H9 (cell line): ENCODE measurements around the gene SASS6. TPM values are rescaled to one million over a fixed set of nuclear protein-coding genes. Genes with fewer than 3 reads are reported as not detected.

ENCODE experiments used
- DNase-seq: peaks from one replicate; pipeline ENCODE4 v3.0.0-alpha.2; 2017
- H2AFZ ChIP-seq: one replicate; pipeline ENCODE4 v1.6.1; 2013; ENCODE audit warnings: mild to moderate bottlenecking, low read length, control low read depth, moderate library complexity
- H2AK5ac ChIP-seq: 2 replicates; pipeline ENCODE4 v1.6.1; 2013; ENCODE audit warnings: low read length, control low read depth, mixed read lengths; ENCODE audit not compliant: insufficient read length
- H2BK120ac ChIP-seq: one replicate; pipeline ENCODE4 v1.6.1; 2013; ENCODE audit warnings: low read depth, mild to moderate bottlenecking, low read length, control low read depth, inconsistent platforms; ENCODE audit not compliant: poor library complexity, severe bottlenecking
- H2BK12ac ChIP-seq: 2 replicates; pipeline ENCODE4 v1.6.1; 2013; ENCODE audit warnings: low read length, control low read depth, mixed read lengths, low read depth; ENCODE audit not compliant: insufficient read length
- H2BK15ac ChIP-seq: 2 replicates; pipeline ENCODE4 v1.6.1; 2013; ENCODE audit warnings: low read depth, low read length, control low read depth
- H2BK20ac ChIP-seq: one replicate; pipeline ENCODE4 v1.6.1; 2013; ENCODE audit warnings: low read depth, mild to moderate bottlenecking, low read length, control low read depth, inconsistent platforms; ENCODE audit not compliant: poor library complexity, severe bottlenecking
- H2BK5ac ChIP-seq: 2 replicates; pipeline ENCODE4 v1.6.1; 2013; ENCODE audit warnings: low read length, control low read depth, mixed read lengths; ENCODE audit not compliant: insufficient read length
- H3K14ac ChIP-seq: 2 replicates; pipeline ENCODE4 v1.6.1; 2013; ENCODE audit warnings: low read length, control low read depth; ENCODE audit not compliant: insufficient read depth
- H3K18ac ChIP-seq: 2 replicates; pipeline ENCODE4 v1.6.1; 2013; ENCODE audit warnings: low read depth, mild to moderate bottlenecking, mixed read lengths, low read length, control low read depth; ENCODE audit not compliant: insufficient read length
- H3K23ac ChIP-seq: 2 replicates; pipeline ENCODE4 v1.6.1; 2013; ENCODE audit warnings: low read length, control low read depth, mixed read lengths, low read depth; ENCODE audit not compliant: insufficient read length
- H3K23me2 ChIP-seq: 2 replicates; pipeline ENCODE4 v1.6.1; 2013; ENCODE audit warnings: low read depth, mild to moderate bottlenecking, mixed read lengths, low read length, control low read depth; ENCODE audit not compliant: insufficient read length, poor library complexity, severe bottlenecking
- H3K27ac ChIP-seq: 2 replicates; pipeline ENCODE4 v1.5.1; 2013; ENCODE audit warnings: low read length, control low read depth, mixed read lengths, low read depth; ENCODE audit not compliant: insufficient read length
- H3K27me3 ChIP-seq: 2 replicates; pipeline ENCODE4 v1.6.1; 2013; ENCODE audit warnings: low read length, control low read depth, inconsistent platforms; ENCODE audit not compliant: insufficient read depth
- H3K4ac ChIP-seq: 2 replicates; pipeline ENCODE4 v1.6.1; 2013; ENCODE audit warnings: low read depth, mild to moderate bottlenecking, control low read depth, inconsistent platforms, low read length, moderate library complexity
- H3K4me1 ChIP-seq: 2 replicates; pipeline ENCODE4 v1.6.1; 2013; ENCODE audit warnings: low read length, control low read depth, inconsistent platforms; ENCODE audit not compliant: insufficient read depth
- H3K4me2 ChIP-seq: 2 replicates; pipeline ENCODE4 v1.6.1; 2013; ENCODE audit warnings: low read length, control low read depth, mixed read lengths; ENCODE audit not compliant: insufficient read length, insufficient read depth
- H3K56ac ChIP-seq: 2 replicates; pipeline ENCODE4 v1.6.1; 2013; ENCODE audit warnings: low read depth, mild to moderate bottlenecking, mixed read lengths, low read length, control low read depth; ENCODE audit not compliant: insufficient read length
- H3K79me1 ChIP-seq: 2 replicates; pipeline ENCODE4 v1.6.1; 2013; ENCODE audit warnings: low read depth, mild to moderate bottlenecking, moderate library complexity, low read length, control low read depth, inconsistent platforms; ENCODE audit not compliant: insufficient read depth, poor library complexity, severe bottlenecking
- H3K79me2 ChIP-seq: 2 replicates; pipeline ENCODE4 v1.6.1; 2013; ENCODE audit warnings: low read length, control low read depth, inconsistent platforms; ENCODE audit not compliant: insufficient read depth
- H3K9ac ChIP-seq: 2 replicates; pipeline ENCODE4 v1.6.1; 2013; ENCODE audit warnings: low read length, control low read depth, mixed read lengths; ENCODE audit not compliant: insufficient read length; ENCODE audit errors: extremely low read depth
- H3K9me3 ChIP-seq: one replicate; pipeline ENCODE4 v1.6.1; 2013; ENCODE audit warnings: low read depth, low read length, inconsistent platforms; ENCODE audit not compliant: control insufficient read depth
- H3T11ph ChIP-seq: one replicate; pipeline ENCODE4 v1.6.1; 2013; ENCODE audit warnings: mild to moderate bottlenecking, low read length, control low read depth, inconsistent platforms
- H4K20me1 ChIP-seq: one replicate; pipeline ENCODE4 v1.6.1; 2013; ENCODE audit not compliant: control insufficient read depth, insufficient read length, insufficient read depth
- H4K5ac ChIP-seq: 2 replicates; pipeline ENCODE4 v1.6.1; 2013; ENCODE audit warnings: low read depth, mild to moderate bottlenecking, mixed read lengths, low read length, control low read depth; ENCODE audit not compliant: insufficient read length
- H4K8ac ChIP-seq: replicated peaks from 2 replicates; pipeline ENCODE4 v1.6.1; 2013; ENCODE audit warnings: low read length, control low read depth, mixed read lengths, low read depth; ENCODE audit not compliant: insufficient read length
- H4K91ac ChIP-seq: 2 replicates; pipeline ENCODE4 v1.6.1; 2013; ENCODE audit warnings: low read depth, mild to moderate bottlenecking, moderate library complexity, mixed read lengths, low read length, control low read depth; ENCODE audit not compliant: insufficient read length
- H3K27ac Mint-ChIP-seq, 3 experiments: 2 replicates in 2 of 3; 3 replicates in 1 of 3; pipeline ENCODE4 v1.8.0; 2020 to 2021; ENCODE audit warnings: mixed read lengths in 3 of 3, mild to moderate bottlenecking in 1 of 3, moderate library complexity in 1 of 3
- H3K27me3 Mint-ChIP-seq: 2 replicates; pipeline ENCODE4 v1.8.0; 2021; ENCODE audit warnings: low read depth, mild to moderate bottlenecking, moderate library complexity, mixed read lengths
- H3K36me3 Mint-ChIP-seq, 3 experiments: 2 replicates in 2 of 3; 3 replicates in 1 of 3; pipeline ENCODE4 v1.8.0; 2020 to 2021; ENCODE audit warnings: low read depth in 3 of 3, mixed read lengths in 3 of 3; ENCODE audit not compliant: insufficient read depth in 1 of 3
- H3K4me1 Mint-ChIP-seq, 2 experiments: 2 replicates each; pipeline ENCODE4 v1.8.0; 2020; ENCODE audit warnings: mixed read lengths in 2 of 2
- H3K4me3 Mint-ChIP-seq, 2 experiments: 2 replicates in 1 of 2; 3 replicates in 1 of 2; pipeline ENCODE4 v1.8.0; 2020 to 2021; ENCODE audit warnings: mild to moderate bottlenecking in 2 of 2, mixed read lengths in 2 of 2, moderate library complexity in 1 of 2
- H3K9me3 Mint-ChIP-seq, 2 experiments: 2 replicates in 1 of 2; 3 replicates in 1 of 2; pipeline ENCODE4 v1.8.0; 2020; ENCODE audit warnings: mild to moderate bottlenecking in 2 of 2, mixed read lengths in 2 of 2, moderate library complexity in 1 of 2
- CTCF ChIP-seq: fragments of 200-600 bp; sonication (generic); conservative IDR thresholded peaks from 3 replicates; pipeline ENCODE4 v1.8.0; 2021; ENCODE audit warnings: antibody characterized with exemption, mild to moderate bottlenecking
- WGBS: extraction: QIAGEN DNeasy Blood & Tissue Kit; methylation state at CpG from one replicate; pipeline ENCODE4 v1.1.7; 2013; ENCODE audit warnings: missing lambda C conversion rate, low lambda C conversion rate, mixed read lengths; ENCODE audit not compliant: insufficient read length; ENCODE audit errors: extremely low coverage; 5-methylcytosine and 5-hydroxymethylcytosine counted together
- total RNA-seq: library from RNA; stranded (reverse); gene quantifications from 2 replicates; pipeline ENCODE4 v1.2.1, GENCODE V29; 2021

SASS6 gene
- total RNA-seq, 1 experiment from 2014 or later = 15.2 TPM

- no peaks in the 10 kb centered on the region for H3K79me1 ChIP-seq
- H3K9me3 Mint-ChIP-seq = no peaks in the 10 kb centered on the region
- H3K23ac ChIP-seq = no peak overlapping the region
- no peak overlapping the region for H3K27ac ChIP-seq
- H4K8ac ChIP-seq = no peak overlapping the region
- no peak overlapping the region for H3T11ph ChIP-seq
- H2AK5ac ChIP-seq = no peak overlapping the region
- no peak overlapping the region for H3K56ac ChIP-seq
- no peaks in the 10 kb centered on the region for H4K20me1 ChIP-seq
- H3K79me2 ChIP-seq = no peaks in the 10 kb centered on the region
- DNase-seq = no peak
- H3K27me3 ChIP-seq = no peaks in the 10 kb centered on the region
- no peak overlapping the region for H3K4ac ChIP-seq
- H3K27me3 Mint-ChIP-seq = no peaks in the 10 kb centered on the region
- H2BK5ac ChIP-seq = no peak overlapping the region
- no peaks in the 10 kb centered on the region for H3K23me2 ChIP-seq
- H3K36me3 Mint-ChIP-seq = peaks cover 8 to 65% (median 56%) of the 10 kb centered on the region in 3 experiments
- 100% methylated on average over 1 of the region's 3 CpGs for WGBS
- no peak overlapping the region for H4K5ac ChIP-seq
- H2BK12ac ChIP-seq = no peak overlapping the region
- no peak overlapping the region for H4K91ac ChIP-seq
- no peak overlapping the region for H2BK15ac ChIP-seq
- H3K18ac ChIP-seq = no peak overlapping the region
- H3K14ac ChIP-seq = no peak overlapping the region
- peaks cover 2% of the 10 kb centered on the region in 2 experiments; a peak in 2 of 4 replicates for H3K4me1 Mint-ChIP-seq
- no peaks in the 10 kb centered on the region for H3K4me1 ChIP-seq
- no peak overlapping the region for H3K9ac ChIP-seq
- no peak for TF ChIP-seq CTCF
- no peak overlapping the region for H3K27ac Mint-ChIP-seq
- H2BK120ac ChIP-seq = no peak overlapping the region
- no peak overlapping the region for H3K4me2 ChIP-seq
- no peak overlapping the region for H3K4me3 Mint-ChIP-seq
- no peaks in the 10 kb centered on the region for H3K9me3 ChIP-seq
- no peak overlapping the region for H2AFZ ChIP-seq
- H2BK20ac ChIP-seq = no peak overlapping the region
Observed at GRCh38 chr1:100142343-100142742, 9.6 kb upstream of the SASS6 start.
